RWPE2 (cell line): ENCODE data around the gene MRPS34.

ENCODE experiments used
- ATAC-seq: fragments of 200-7000 bp; cut with Tn5 transposase; 3 replicates; pipeline ENCODE4 v1.9.1; 2021; ENCODE audit warnings: low read depth
- DNase-seq: peaks from one replicate; pipeline ENCODE4 v3.0.0-alpha.2; 2020; ENCODE audit warnings: low spot score
- H3K27ac ChIP-seq: fragments of 450-650 bp; 2 replicates; pipeline ENCODE4 v1.5.1; 2017; ENCODE audit warnings: mild to moderate bottlenecking; ENCODE audit not compliant: poor library complexity, severe bottlenecking
- H3K27me3 ChIP-seq: fragments of 250-450 bp; sonication (Bioruptor Pico); 2 replicates; pipeline ENCODE4 v1.5.1; 2021; ENCODE audit warnings: mild to moderate bottlenecking, moderate library complexity; ENCODE audit not compliant: insufficient read depth, poor library complexity, severe bottlenecking
- H3K36me3 ChIP-seq: fragments of 250-450 bp; sonication (Bioruptor Pico); 2 replicates; pipeline ENCODE4 v1.5.1; 2020; ENCODE audit warnings: low read depth, mild to moderate bottlenecking, moderate library complexity
- H3K4me1 ChIP-seq: fragments of 250-450 bp; sonication (Bioruptor Pico); 2 replicates; pipeline ENCODE4 v1.5.1; 2021; ENCODE audit warnings: mild to moderate bottlenecking, moderate library complexity; ENCODE audit not compliant: insufficient read depth, poor library complexity, severe bottlenecking
- H3K4me3 ChIP-seq: fragments of 250-450 bp; sonication (Bioruptor Pico); 2 replicates; pipeline ENCODE4 v1.5.1; 2021; ENCODE audit warnings: mild to moderate bottlenecking, moderate library complexity; ENCODE audit not compliant: severe bottlenecking
- H3K9me3 ChIP-seq: fragments of 250-450 bp; sonication (Bioruptor Pico); 2 replicates; pipeline ENCODE4 v1.5.1; 2021; ENCODE audit warnings: mild to moderate bottlenecking, moderate library complexity; ENCODE audit not compliant: severe bottlenecking
- TF ChIP-seq, protein P1 (sequence below): fragments of 450-650 bp; IDR thresholded peaks from one replicate; pipeline ENCODE4 v1.5.1; 2017; ENCODE audit warnings: mild to moderate bottlenecking, moderate library complexity; ENCODE audit not compliant: poor library complexity, severe bottlenecking

Gene MRPS34

DNA sequence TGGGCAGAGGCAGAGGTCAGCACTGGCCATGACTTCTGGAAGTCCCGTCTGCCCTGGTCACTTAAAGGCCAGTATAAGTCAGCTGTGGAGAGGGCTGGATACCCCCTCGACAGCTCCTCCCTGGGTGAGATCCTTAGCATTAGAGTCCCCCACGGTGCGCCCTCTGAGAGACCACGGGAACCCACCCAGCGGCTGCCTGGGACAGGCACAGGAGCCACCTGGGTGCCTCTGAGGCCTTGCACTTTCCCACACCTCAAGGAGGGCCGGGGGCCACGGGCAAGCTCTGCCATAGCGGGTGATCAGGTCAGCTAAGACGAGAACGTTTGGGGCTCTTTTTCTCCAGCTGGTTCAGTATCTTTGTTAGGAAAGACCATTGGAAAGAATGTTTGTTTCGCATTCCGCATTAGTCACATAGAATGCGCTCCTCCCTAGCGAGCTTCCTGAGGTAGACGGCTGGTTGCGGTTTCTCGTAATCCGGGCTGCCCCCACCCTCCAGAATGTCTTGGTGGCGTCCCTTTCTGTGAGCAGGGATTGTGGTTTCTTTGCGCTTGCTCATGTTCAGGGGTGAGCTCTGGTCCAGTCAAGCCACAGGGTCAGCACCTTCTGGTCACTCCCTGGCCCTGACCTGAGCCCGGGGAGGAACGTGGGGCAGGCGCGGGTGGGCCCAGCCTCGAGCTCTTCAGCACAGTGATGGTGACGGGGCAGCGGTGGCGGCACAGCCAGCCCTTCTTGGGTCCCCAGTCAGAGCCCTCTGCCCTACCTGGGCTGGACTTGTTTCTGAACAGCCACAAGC is 26.8 kb downstream of the MRPS34 start:
- H3K4me3 ChIP-seq: no peak overlapping the region
- H3K27me3 ChIP-seq: no peaks in the 10 kb centered on the region
- no peaks in the 10 kb centered on the region for H3K9me3 ChIP-seq
- peak overlapping the region; percentile 80 for H3K27ac ChIP-seq
- TF ChIP-seq, protein P1, sequence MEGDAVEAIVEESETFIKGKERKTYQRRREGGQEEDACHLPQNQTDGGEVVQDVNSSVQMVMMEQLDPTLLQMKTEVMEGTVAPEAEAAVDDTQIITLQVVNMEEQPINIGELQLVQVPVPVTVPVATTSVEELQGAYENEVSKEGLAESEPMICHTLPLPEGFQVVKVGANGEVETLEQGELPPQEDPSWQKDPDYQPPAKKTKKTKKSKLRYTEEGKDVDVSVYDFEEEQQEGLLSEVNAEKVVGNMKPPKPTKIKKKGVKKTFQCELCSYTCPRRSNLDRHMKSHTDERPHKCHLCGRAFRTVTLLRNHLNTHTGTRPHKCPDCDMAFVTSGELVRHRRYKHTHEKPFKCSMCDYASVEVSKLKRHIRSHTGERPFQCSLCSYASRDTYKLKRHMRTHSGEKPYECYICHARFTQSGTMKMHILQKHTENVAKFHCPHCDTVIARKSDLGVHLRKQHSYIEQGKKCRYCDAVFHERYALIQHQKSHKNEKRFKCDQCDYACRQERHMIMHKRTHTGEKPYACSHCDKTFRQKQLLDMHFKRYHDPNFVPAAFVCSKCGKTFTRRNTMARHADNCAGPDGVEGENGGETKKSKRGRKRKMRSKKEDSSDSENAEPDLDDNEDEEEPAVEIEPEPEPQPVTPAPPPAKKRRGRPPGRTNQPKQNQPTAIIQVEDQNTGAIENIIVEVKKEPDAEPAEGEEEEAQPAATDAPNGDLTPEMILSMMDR: no peak
- peaks cover 23% of the 10 kb centered on the region for H3K36me3 ChIP-seq
- peak; percentile 40 for ATAC-seq
- DNase-seq: peak; percentile 73
- peaks cover 20% of the 10 kb centered on the region for H3K4me1 ChIP-seq

DNA sequence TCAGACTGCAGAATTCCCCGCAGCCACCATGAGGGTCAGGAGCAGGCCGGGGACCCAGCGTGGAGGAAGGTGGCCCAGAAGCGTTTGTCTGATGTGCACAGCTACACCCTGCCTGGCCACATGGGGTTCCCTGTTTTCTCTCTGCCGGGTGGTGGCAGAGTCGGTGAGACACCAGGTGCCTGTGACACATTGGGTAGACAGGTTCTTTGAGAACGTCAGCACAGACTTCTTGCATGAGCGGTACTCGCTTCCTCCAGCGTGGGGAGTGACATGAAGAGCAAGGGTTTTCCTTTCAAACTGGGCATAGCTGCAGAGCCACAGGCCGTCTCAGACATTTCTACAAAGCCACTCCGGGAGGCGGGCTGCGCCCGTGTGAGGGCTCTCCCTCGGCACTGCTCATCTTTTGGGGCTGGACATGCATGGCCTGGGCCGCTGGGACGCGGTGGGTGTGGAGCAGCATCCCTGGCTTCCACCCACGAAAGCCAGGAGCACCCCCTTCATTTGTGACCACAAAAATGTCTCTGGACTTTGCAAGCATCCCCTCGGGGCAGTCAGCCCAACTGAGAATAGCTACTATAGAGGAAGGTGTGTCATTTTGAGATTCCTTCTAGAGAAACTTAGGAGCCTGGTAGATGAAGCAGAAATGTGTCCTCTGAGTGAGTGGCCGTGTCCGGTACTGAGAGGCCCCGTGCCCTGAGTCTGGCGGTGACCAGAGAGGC is 27.6 kb downstream of the MRPS34 start:
- peaks cover 16% of the 10 kb centered on the region for H3K36me3 ChIP-seq
- TF ChIP-seq, protein P1: no peak
- ATAC-seq (peak; percentile 50), DNase-seq (peak; percentile 84)
- no peak overlapping the region for H3K4me3 ChIP-seq
- H3K4me1 ChIP-seq: peaks cover 20% of the 10 kb centered on the region
- no peaks in the 10 kb centered on the region for H3K9me3 ChIP-seq
- H3K27ac ChIP-seq: peak overlapping the region; percentile 80
- no peaks in the 10 kb centered on the region for H3K27me3 ChIP-seq

DNA sequence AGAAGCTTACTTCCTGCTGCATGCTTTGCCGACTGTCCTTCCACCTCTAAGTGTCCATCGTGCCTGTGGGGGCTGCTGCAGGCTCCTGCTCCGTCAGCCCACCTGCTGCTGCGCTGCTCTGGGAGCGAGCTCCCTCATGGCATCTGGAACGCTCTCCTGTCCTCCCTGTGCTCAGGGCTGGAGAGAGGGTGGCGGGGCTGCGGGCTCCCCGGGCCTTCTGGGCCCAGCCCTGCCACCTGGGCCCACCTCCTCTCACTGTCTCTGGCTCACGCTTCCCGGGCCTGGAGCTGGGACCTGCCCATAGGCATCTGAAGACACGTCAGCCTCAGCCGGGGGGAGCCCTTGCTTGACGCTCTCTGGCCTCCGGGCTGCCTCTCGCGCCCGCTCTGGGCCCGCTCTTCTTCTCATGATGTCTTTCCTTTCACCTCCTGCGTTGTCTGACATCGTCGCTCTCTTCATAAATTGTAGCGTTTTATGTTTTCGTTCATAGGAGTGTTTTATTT is 28.5 kb downstream of the MRPS34 start:
- TF ChIP-seq, protein P1: no peak
- Histone ChIP-seq H3K9me3 (no peaks in the 10 kb centered on the region), H3K27me3 (no peaks in the 10 kb centered on the region), H3K27ac (peak overlapping the region; percentile 80), H3K4me3 (no peak overlapping the region), H3K36me3 (peaks cover 11% of the 10 kb centered on the region), H3K4me1 (peaks cover 20% of the 10 kb centered on the region)
- DNase-seq (no peak), ATAC-seq (no peak)

DNA sequence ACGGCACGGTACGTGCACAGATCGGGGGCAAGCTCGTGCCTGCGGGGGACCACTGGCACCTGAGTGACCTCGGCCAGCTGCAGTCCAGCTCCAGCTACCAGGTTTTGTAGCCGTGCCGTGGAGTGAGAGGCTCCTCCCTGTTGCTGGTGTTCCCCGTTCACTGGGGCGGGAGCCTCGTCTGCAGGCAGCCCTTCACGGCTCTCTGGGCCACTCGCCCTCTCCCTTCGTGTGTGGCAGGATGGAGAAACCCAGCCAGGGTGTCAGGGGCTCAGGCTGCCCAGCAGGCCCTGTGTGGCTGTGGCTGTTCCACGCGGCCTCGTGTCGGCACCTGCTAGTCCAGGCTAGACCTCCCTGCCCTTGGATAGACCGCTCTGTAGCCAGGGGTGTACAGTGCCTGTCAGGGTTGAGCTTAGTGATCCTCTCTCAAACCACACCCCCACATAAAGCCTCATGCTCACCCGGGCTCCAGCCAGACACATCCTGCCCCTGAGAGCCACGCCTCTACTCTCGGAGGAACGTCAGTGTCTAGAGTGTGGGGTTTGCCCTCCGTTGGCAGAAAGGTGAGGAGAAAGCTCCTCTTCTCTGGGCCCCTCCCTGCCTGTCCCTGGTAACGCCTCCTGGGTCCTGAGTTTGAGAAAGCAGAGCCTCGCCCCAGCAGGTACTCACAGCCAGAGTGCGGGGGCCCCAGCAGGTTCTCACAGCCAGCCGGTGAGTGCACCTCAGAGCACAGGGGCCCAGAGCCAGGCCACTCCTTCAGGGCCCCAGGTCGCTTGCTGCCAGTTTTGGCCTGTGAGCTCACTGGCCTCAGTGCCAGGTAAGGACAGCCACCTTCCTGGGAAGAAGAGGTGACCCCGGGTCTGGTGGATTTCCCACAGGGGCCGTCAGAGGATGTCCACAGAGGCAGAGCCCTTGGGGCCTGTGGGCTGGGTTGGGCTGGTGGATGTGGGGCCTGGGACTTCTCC is 29.3 kb downstream of the MRPS34 start:
- peak; percentile 59 for ATAC-seq
- peak; percentile 79 for DNase-seq
- Histone ChIP-seq H3K9me3 (no peaks in the 10 kb centered on the region), H3K36me3 (peaks cover 11% of the 10 kb centered on the region; the same call in 1 of the 2 replicates), H3K4me1 (peaks cover 20% of the 10 kb centered on the region), H3K27me3 (no peaks in the 10 kb centered on the region), H3K4me3 (no peak overlapping the region), H3K27ac (peak overlapping the region; percentile 80)
- TF ChIP-seq, protein P1: no peak
